GM12878 (cell line): ENCODE measurements around the gene SCTR. TPM values are rescaled to one million over a fixed set of nuclear protein-coding genes. Genes with fewer than 3 reads are reported as not detected.

Source experiments
- ATAC-seq: fragments of 200-7000 bp; cut with Tn5 transposase; 3 replicates; pipeline ENCODE4 v1.9.1; 2020; ENCODE audit warnings: mild to moderate bottlenecking, moderate library complexity
- BruUV-seq: library from RNA; stranded (reverse); fragments of 400-500 nt; replicated peaks from 2 replicates; lab custom pipeline; 2021; lab: Mats Ljungman, UMichigan
- CTCF ChIA-PET: fragments of 300-600 bp; sonication (Branson Sonifier 250); formaldehyde crosslinking; extraction: SDS; loops from one replicate; lab custom pipeline; 2021; ENCODE audit warnings: inconsistent platforms; lab: Yijun Ruan, JAX
- POLR2A ChIA-PET: fragments of 350-600 bp; formaldehyde crosslinking; extraction: SDS; loops from one replicate; lab custom pipeline; 2021; ENCODE audit warnings: inconsistent platforms; lab: Charles Lee
- RAD21 ChIA-PET: fragments of 300-600 bp; sonication (Branson Sonifier 250); formaldehyde crosslinking; loops from one replicate; lab custom pipeline; 2023; ENCODE audit warnings: antibody characterized with exemption; ENCODE audit not compliant: unreplicated experiment; lab: Charles Lee
- SMC1A ChIA-PET: fragments of 300-600 bp; sonication (Branson Sonifier 250); formaldehyde crosslinking; loops from one replicate; lab custom pipeline; 2023; ENCODE audit not compliant: unreplicated experiment, uncharacterized antibody; lab: Charles Lee
- DNase-seq: peaks from one replicate; pipeline ENCODE4 v3.0.0-alpha.2; 2011; ENCODE audit warnings: low read depth, low spot score
- FAIRE-seq: peaks from 3 replicates; lab custom pipeline; 2011; peaks lifted over from hg19 to GRCh38; lab: Jason Lieb, UNC
- H2AFZ ChIP-seq: 2 replicates; pipeline ENCODE4 v1.6.0; 2011; ENCODE audit warnings: low read depth, low read length, control low read depth; ENCODE audit not compliant: control insufficient read depth
- H3K27ac ChIP-seq: 2 replicates; pipeline ENCODE4 v1.5.1; 2011; ENCODE audit warnings: control low read depth; ENCODE audit not compliant: control insufficient read depth, insufficient read depth
- H3K27me3 ChIP-seq, 2 experiments: replicated peaks in 1 of 2; 2 replicates each; pipeline versions ENCODE4 v1.6.0 to v1.6.1; 2011; ENCODE audit warnings: low read length in 1 of 2; ENCODE audit not compliant: control insufficient read depth in 2 of 2, insufficient read depth in 2 of 2
- H3K36me3 ChIP-seq, 2 experiments: 2 replicates each; pipeline ENCODE4 v1.5.1; 2011; ENCODE audit warnings: low read length in 1 of 2; ENCODE audit not compliant: control insufficient read depth in 2 of 2, insufficient read depth in 2 of 2
- H3K4me1 ChIP-seq: 2 replicates; pipeline ENCODE4 v1.6.1; 2011; ENCODE audit warnings: mild to moderate bottlenecking, low read length, moderate library complexity, mixed read lengths; ENCODE audit not compliant: control insufficient read depth, insufficient read depth
- H3K4me2 ChIP-seq: 2 replicates; pipeline ENCODE4 v1.6.0; 2011; ENCODE audit warnings: control low read depth; ENCODE audit not compliant: control insufficient read depth, insufficient read depth
- H3K4me3 ChIP-seq: fragments of 200-600 bp; sonication (generic); 2 replicates; pipeline ENCODE4 v1.5.1; 2016
- H3K79me2 ChIP-seq: 2 replicates; pipeline ENCODE4 v1.6.0; 2011; ENCODE audit warnings: low read length; ENCODE audit not compliant: control insufficient read depth, insufficient read depth
- H3K9ac ChIP-seq: 2 replicates; pipeline ENCODE4 v1.8.0; 2011; ENCODE audit warnings: low read length, control low read depth, mixed read lengths; ENCODE audit not compliant: control insufficient read depth, insufficient read depth
- H3K9me3 ChIP-seq: replicated peaks from 3 replicates; pipeline ENCODE4 v1.5.1; 2011; ENCODE audit warnings: mild to moderate bottlenecking, low read length; ENCODE audit not compliant: control insufficient read depth, insufficient read depth
- H4K20me1 ChIP-seq: 2 replicates; pipeline ENCODE4 v1.6.0; 2011; ENCODE audit not compliant: control insufficient read depth, insufficient read depth
- BACH1 ChIP-seq: fragments of 450-650 bp; IDR thresholded peaks from 2 replicates; pipeline ENCODE4 v1.6.1; 2017; ENCODE audit warnings: mild to moderate bottlenecking, borderline replicate concordance
- BCL11A ChIP-seq: IDR thresholded peaks from 2 replicates; pipeline ENCODE4 v1.6.1; 2011; ENCODE audit warnings: low read depth, low read length
- MYC ChIP-seq: IDR thresholded peaks from 2 replicates; pipeline ENCODE4 v1.6.1; 2011; ENCODE audit warnings: mild to moderate bottlenecking, low read length, moderate library complexity, inconsistent platforms; ENCODE audit not compliant: insufficient read depth, insufficient replicate concordance, insufficient read length, severe bottlenecking
- SMARCA5 ChIP-seq: fragments of 450-650 bp; IDR thresholded peaks from 2 replicates; pipeline ENCODE4 v1.6.1; 2017; ENCODE audit warnings: mild to moderate bottlenecking
- SPI1 ChIP-seq: IDR thresholded peaks from 2 replicates; pipeline ENCODE4 v1.6.1; 2011; ENCODE audit warnings: low read depth, mild to moderate bottlenecking, low read length, moderate library complexity, borderline replicate concordance; ENCODE audit not compliant: insufficient read depth
- ZNF207 ChIP-seq: fragments of 450-650 bp; IDR thresholded peaks from 2 replicates; pipeline ENCODE4 v1.6.1; 2014; ENCODE audit warnings: antibody characterized with exemption, mild to moderate bottlenecking, borderline replicate concordance
- WGBS: methylation state at CpG from one replicate; pipeline ENCODE4 v1.1.6; 2016; ENCODE audit warnings: low lambda C conversion rate; ENCODE audit not compliant: insufficient replicate concordance, insufficient coverage; ENCODE audit errors: missing lambda C conversion rate; 5-methylcytosine and 5-hydroxymethylcytosine counted together
- in situ Hi-C: fragments of 300-500 bp; cut with MboI; formaldehyde crosslinking; loops from 9 replicates; pipeline ENCODE4 v1.14.3; 2018; ENCODE audit warnings: mixed read lengths
- intact Hi-C: fragments of 100-400 bp; cut with micrococcal nuclease; formaldehyde crosslinking; loops from one replicate; pipeline ENCODE4 v1.14.2; 2022; ENCODE audit not compliant: unreplicated experiment
- polyA plus RNA-seq, 11 experiments: library from polyadenylated mRNA; depleted of rRNA in 4 of 11; unstranded in 6 of 11; stranded (reverse) in 5 of 11; fragments of >200 nt; fragmentation: Nextera tagmentation in 4 of 11; fragmentation: Illumina TruSeq in 1 of 11; extraction: Ambion mirVana in 4 of 11; extraction: Trizol in 1 of 11; gene quantifications; 1 replicate in 1 of 11; 2 replicates in 10 of 11; pipeline versions ENCODE4 v1.2.1 to v1.2.3, GENCODE V29; 2011 to 2016; ENCODE audit warnings: inconsistent platforms in 2 of 11, missing spikeins in 2 of 11, low read depth in 1 of 11
- total RNA-seq, 4 experiments: library from RNA; depleted of rRNA in 3 of 4; stranded (reverse); fragments of >200 nt in 3 of 4; fragmentation: Illumina TruSeq in 1 of 4; extraction: Trizol in 1 of 4; gene quantifications; 2 replicates each; pipeline versions ENCODE4 v1.2.1 to v1.2.3, GENCODE V29; 2013 to 2021
- TF ChIP-seq, protein P1 (sequence below): fragments of 450-650 bp; IDR thresholded peaks from 2 replicates; pipeline ENCODE4 v1.6.1; 2014; ENCODE audit warnings: mild to moderate bottlenecking
- TF ChIP-seq, protein P2 (sequence below): IDR thresholded peaks from 2 replicates; pipeline ENCODE4 v1.6.1; 2012; ENCODE audit warnings: low read depth, low read length, improper control_type of control experiment

Gene SCTR
- total and polyA plus RNA-seq, 10 of the 15 experiments (the other 5 are each of a cell fraction or from before 2014, with no cell fraction given): 0.26 TPM; not detected in 9

- Histone ChIP-seq H3K4me2 (no peak overlapping the region), H3K4me3 (no peak overlapping the region), H2AFZ (no peak overlapping the region), H3K27me3 (no peaks in the 10 kb centered on the region), H3K9me3 (peaks cover 1% of the 10 kb centered on the region; the same call in 1 of the 3 replicates)
- DNase-seq (no peak), ATAC-seq (no peak), FAIRE-seq (no peak)
- ChIA-PET RAD21 (no interaction called here), POLR2A (no interaction called here), SMC1A (no interaction called here)
- intact Hi-C loops: no loop called here
- BruUV-seq: no TSS peak
- TF ChIP-seq BACH1 (no peak), BCL11A (no peak), SPI1 (no peak), ZNF207 (no peak), MYC (no peak), SMARCA5 (no peak)
- TF ChIP-seq, protein P1, sequence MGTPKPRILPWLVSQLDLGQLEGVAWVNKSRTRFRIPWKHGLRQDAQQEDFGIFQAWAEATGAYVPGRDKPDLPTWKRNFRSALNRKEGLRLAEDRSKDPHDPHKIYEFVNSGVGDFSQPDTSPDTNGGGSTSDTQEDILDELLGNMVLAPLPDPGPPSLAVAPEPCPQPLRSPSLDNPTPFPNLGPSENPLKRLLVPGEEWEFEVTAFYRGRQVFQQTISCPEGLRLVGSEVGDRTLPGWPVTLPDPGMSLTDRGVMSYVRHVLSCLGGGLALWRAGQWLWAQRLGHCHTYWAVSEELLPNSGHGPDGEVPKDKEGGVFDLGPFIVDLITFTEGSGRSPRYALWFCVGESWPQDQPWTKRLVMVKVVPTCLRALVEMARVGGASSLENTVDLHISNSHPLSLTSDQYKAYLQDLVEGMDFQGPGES: no peak
- TF ChIP-seq, protein P2, sequence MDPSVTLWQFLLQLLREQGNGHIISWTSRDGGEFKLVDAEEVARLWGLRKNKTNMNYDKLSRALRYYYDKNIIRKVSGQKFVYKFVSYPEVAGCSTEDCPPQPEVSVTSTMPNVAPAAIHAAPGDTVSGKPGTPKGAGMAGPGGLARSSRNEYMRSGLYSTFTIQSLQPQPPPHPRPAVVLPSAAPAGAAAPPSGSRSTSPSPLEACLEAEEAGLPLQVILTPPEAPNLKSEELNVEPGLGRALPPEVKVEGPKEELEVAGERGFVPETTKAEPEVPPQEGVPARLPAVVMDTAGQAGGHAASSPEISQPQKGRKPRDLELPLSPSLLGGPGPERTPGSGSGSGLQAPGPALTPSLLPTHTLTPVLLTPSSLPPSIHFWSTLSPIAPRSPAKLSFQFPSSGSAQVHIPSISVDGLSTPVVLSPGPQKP: no peak
- TF ChIP-seq, all 136 proteins: peak for 0
- Histone ChIP-seq H4K20me1 (no peaks in the 10 kb centered on the region), H3K36me3 (no peaks in the 10 kb centered on the region), H3K27ac (no peak overlapping the region), H3K9ac (no peak overlapping the region), H3K79me2 (no peaks in the 10 kb centered on the region), H3K4me1 (no peaks in the 10 kb centered on the region)
- 22% methylated on average over 6 of the region's 6 CpGs for WGBS
- in situ Hi-C loops: no loop called here
- CTCF ChIA-PET: no interaction called here
Observed at GRCh38 chr2:119536211-119536610, 11.9 kb upstream of the SCTR start.
